ENCODE results near the gene SPSB3.

Gene SPSB3

DNA sequence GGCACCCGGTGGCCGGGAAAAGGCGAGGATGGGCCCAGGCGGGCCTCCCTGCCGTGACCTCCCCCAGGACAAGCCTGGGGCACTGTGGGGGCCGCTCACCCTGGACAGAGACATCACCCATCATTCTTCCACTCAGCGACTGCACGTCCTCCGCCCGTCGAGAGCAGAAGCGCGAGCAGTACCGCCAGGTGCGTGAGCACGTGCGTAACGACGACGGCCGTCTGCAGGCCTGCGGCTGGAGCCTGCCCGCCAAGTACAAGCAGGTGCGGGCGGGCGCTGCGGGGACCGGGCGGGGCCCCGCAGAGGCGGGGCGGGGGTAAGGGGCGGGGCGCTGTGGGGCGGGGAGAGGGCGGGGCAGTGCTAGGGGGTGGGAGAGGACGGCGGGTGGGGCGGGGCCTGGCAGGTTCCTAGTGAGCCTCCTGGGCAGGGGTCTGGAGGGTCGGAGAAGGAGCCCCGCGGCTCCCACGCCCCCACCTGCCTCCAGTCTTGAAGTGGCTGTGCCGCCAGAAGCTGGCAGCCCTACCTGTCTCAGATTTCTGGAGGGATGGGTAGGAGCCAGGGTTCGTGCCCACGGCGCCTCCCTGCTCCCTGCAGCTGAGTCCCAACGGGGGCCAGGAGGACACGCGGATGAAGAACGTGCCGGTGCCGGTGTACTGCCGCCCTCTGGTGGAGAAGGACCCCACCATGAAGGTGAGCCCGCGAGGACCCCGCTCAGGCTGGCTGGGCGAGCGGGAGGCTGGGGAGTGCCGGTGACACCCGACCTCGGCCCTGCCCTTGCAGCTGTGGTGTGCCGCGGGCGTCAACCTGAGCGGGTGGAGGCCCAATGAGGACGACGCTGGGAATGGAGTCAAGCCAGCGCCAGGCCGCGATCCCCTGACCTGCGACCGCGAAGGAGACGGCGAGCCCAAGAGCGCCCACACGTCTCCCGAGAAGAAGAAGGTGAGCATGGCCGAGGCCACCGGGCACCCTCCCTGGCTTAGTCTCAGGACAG, 18.6 kb downstream of the SPSB3 start:
- no peak for DNase-seq (ENCODE audit: low read depth)

DNA sequence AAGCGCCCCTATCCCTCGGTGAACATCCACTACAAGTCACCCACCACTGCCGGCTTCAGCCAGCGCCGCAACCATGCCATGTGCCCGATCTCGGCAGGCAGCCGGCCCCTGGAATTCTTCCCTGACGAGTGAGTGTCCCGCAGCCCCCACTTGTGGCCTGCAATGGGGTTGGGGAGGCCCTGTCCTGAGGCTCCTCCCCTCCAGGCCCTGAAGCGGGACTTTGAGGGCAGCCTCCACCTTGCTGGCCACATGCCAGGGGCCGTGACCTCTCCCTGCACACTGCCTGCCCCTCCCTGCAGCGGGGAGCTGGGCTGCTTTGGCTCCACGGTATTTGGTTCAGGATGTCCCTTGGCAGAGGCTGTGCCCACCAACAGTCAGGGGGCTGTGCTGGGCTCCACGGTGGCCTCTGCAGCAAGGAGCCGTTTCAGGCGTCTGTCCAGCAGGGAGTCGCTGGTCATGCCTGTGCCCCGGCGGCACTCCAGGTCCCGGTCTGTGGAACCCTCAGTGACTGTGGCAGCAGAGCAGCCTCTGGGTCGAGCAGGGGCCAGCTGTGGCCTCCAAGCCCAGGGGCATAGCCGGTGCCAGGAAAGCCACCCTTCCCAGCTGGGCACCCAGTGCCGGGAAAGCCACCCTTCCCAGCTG, 19.4 kb downstream of the SPSB3 start:
- no peak for DNase-seq (ENCODE audit: low read depth)

DNA sequence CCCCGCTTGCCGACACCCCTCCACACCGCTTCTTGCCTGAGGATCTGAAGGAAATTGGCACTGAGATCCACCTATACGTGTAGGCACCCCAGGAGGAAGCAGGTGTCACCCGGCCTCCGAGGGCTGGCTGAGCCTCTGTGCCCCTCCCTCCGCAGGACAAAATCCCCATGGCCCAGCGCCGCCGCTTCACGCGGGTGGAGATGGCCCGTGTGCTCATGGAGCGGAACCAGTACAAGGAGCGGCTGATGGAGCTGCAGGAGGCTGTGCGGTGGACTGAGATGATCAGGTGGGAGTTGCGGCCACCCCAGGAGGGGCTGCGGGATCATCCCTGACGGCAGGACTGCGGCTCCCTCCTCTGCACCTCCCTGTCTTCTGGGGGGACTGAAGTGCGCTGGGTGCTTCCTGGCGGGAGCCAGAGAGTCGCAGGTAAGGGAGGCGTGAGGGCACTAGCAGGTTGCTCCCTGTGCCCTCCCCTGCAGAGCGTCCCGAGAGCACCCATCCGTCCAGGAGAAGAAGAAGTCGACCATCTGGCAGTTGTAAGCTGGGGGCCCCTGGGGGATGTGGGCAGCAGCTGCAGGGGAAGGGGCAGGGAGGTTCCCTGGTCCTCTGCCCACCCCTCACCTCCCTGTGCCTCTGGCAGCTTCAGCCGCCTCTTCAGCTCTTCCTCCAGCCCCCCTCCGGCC, 20.0 kb downstream of the SPSB3 start:
- DNase-seq (ENCODE audit: low read depth): no peak

DNA sequence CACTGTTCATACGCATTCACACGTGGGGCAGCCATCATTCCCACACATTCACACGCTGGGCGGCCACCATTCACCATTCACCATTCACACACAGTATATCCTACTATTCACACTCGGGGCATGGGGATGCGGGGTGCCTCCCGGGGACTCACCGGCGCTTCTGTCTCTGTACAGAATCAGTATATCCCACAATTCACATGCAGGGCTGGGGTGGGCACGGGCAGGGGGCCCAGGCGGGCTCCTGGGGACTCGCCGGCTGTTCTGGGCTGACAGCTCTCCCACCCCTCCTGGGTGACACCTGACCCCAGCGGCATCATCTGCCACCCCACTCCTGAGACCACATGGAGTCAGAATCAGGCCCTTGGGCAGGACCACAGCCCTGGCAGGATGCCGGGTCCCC, 20.6 kb downstream of the SPSB3 start:
- no peak for DNase-seq (ENCODE audit: low read depth)

DNA sequence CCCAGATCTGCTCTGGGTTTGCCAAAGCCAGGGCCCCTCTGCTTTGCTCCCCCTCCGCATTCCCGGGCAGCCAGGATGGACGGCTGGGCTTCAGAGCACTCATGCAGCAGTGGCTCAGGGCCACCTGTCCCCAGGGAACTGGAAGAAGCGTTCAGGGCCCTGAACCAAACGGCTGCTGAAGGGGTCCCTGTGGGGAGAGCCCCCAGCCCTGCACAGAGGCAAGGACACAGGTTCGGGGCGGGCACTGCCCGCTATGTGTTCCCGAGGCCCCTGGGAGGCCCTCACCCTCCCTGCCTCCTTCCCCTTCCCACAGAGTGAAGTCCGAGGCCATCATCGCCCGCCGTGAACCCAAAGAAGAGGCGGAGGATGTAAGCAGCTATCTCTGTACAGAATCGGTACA, 21.5 kb downstream of the SPSB3 start:
- no peak for DNase-seq (ENCODE audit: low read depth)

DNA sequence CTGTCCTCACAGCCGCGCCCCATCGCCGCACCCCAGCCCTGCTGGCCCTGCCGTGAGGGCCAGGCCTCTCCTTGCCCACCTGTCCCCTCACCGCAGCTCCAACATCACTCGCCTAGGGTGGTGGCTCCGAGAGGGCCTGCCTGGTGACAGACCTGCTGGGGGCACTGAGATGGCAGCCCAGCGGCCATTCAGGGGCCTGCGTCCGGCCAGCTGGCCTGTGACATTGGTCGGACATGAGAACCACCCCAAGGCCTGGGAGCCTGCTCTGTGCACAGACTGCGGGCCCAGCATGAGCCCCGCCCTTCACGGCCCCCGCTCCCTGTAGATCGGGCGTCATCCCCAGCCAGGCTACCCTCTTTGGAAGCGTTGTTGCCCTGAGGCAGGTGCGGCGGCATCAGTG, 22.9 kb downstream of the SPSB3 start:
- no peak for DNase-seq (ENCODE audit: low read depth)

DNA sequence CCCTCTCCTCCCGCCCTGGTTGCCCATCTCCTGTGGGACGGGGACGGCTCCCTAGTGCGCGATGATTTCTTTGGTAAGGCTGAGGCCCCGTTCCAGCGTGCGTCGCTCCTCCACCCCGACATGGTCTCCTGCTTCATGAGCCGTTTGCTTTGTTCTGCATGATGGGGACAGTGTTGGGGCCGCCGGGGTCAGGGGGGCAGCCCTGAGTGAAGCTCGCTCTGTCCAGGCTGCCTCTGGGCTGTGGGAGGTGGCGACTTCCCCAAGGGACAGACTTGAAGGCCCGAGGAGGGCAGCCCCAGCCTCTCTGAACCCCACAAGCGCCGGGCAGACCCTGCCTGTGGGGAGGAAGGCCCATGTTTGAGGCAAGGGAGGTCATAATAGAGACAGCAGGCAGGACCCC, 23.4 kb downstream of the SPSB3 start:
- DNase-seq (ENCODE audit: low read depth): no peak

DNA sequence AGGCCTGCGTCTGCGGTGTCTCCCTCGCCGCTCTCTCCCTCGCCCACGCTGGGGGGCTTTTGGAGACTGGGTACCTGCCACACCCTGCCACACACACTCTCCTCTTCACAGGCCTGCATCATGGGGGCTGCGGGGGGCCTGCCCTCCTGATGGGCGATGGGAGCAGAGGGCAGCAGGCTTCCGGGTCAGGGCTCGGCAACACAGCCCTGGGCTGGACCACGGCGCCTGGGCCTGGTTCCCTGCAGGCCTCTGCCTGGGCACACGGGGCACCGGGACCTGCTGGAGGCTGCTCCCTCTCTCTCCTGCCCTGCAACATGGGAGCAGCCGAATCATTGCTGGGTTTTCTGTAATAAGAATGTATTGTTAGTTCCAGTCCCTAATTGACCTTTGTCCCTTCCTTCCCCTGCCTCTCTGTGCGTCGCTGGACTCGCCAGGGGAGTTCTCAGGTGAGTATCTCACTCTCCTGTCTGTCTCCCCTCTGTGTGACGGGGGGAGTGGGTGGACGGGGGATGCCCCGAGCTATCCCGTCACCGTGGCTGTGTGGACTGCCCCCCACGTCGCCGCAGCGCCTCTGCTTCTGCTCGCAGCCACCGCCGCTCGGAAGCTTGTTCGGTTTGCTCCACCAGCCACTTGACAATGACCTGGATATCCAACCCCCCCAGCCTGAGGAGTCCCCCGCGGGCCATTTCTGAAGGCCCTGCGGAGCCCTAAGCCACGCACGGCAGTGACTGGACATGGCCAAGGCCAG, 24.5 kb downstream of the SPSB3 start:
- DNase-seq (ENCODE audit: low read depth): no peak

DNA sequence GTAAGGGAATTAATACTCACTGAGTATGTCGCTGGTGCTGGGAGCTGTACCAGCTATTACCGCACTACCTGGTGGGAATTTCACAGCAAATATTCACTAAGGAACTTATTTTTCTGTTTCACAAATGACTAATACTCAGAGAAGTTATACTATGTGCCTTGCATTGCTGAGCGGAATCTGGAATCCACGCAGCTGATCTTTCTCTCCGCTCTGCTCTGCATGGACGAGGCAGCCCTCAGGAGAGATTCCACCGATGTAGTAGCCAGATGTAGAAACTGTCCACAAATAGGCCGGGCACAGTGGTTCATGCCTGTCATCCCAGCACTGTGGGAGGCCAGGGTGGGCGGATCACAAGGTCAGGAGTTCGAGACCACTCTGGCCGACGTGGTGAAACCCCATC, 28.2 kb downstream of the SPSB3 start:
- DNase-seq (ENCODE audit: low read depth): no peak

DNA sequence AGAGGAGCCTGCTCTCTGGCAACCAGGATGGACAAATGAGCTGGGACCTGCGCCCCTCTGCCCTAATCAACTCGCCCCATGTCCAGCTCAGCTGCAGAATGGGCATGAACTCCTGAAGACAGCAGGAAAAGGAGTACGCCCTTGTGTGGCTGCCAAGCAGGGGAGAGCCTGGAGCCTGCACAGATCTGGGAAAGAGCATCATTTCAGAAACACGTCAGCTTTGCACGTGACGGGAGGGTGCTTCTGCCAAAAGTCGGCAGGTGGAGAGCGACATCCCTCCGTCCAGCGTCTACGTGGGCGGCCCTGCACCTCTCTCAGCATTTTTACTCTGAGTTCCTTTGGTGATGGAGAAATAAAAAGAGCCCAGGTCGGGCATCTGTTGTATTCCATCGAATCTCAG, 29.5 kb downstream of the SPSB3 start:
- DNase-seq (ENCODE audit: low read depth): no peak

DNA sequence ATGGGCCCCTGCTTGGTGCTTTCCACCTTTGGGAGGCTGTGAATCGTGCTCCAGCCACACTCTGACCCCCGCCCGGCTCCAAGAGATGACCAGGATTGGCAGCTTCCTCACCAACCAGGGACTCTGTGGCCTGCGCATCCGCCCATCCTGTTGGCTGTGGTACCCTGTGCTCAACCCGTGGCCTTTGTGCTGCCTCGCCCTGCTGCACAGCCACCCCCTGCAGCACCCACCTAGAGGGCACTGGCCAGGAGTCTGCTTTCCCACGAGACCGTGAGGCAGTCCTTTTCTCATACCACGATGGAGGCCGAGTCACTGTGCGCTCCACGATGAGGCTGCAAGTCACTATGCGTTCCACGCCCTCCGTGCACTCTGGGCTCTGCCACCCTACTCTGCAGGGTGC, 30.4 kb downstream of the SPSB3 start:
- no peak for DNase-seq (ENCODE audit: low read depth)

DNA sequence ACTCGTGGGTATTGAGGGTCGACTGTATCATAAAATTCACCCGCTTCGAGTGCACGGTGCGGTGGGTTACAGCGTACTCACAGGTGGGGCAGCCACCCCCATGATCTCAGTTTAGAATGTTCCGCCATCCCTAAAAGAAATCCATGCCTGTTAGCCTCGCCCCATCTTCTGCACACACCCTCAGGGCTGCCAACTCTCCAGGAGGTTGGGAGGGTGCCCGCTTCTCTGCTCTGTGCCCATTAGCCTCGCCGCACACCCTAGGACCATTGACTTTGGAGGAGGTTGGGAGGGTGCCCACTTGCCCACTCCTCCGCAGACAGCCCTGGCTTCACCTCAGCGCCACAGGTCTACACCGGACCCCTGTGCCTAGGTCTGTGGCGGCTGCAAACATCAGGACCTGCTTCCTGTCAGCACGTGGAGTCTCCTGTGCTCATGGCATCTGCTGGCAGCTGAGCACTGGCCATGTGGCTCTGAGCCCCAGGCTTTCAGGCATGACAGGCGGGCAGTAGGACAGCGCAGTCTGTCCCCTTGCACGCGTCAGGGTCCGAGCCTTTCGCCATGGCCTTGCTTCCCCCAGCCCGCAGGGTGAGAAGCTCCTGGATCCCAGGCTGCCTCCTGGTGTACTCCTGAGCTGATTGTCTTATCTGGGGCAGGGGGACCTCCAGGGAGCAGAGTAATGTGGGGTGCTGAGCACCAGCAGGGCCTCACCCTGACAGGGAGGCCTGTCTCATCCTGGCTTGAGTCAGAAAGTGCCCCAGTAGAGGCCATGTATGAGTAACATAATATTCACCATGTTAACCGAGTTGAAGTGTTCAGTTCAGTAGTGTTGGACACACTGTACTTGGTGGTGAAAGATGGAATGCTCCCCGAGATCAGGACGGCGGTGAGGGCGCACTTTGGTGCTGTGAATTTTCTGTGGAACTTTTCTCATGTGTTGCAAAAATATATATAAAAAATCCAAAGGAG, 32.9 kb downstream of the SPSB3 start:
- DNase-seq (ENCODE audit: low read depth): no peak

DNA sequence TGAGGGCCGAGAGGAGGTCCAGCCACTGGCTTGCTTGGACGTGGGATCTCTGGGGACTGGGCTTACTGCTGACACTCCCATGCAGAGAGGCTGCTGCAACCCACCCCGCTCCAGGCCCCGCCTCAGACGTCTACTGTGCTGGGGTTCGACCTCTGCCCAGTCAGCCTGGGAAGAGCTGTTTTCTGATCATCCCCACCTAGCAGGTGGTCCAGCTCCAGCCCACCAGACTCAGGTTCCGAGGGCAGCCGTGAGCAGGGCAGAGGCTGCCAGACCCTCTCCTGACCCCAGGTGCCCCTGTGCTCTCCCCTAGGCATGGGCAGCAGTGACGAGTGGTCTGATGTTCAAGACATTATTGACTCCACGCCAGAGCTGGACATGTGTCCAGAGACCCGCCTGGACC, 34.4 kb downstream of the SPSB3 start:
- no peak for DNase-seq (ENCODE audit: low read depth)

DNA sequence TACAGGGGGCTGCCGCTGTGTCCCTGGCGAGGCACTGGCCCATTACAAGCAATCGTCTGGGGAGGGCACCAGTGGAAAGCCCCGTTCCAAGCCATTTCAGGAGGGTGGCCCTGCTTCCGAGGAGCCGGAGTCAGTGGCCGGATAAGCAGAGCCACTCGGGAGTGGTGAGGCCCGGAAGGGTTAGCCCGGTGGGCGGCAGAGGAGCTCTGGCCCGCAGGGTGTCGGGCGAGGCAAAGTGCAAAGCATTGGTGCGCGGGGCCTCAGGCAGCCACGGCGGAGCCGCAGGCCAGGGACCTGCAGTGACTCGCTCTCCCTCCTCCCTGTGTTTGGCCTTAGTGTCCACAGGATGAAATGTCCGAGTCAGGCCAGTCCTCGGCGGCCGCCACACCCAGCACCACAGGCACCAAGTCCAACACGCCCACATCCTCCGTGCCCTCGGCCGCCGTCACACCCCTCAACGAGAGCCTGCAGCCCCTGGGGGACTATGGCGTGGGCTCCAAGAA, 35.6 kb downstream of the SPSB3 start:
- DNase-seq (ENCODE audit: low read depth): no peak

DNA sequence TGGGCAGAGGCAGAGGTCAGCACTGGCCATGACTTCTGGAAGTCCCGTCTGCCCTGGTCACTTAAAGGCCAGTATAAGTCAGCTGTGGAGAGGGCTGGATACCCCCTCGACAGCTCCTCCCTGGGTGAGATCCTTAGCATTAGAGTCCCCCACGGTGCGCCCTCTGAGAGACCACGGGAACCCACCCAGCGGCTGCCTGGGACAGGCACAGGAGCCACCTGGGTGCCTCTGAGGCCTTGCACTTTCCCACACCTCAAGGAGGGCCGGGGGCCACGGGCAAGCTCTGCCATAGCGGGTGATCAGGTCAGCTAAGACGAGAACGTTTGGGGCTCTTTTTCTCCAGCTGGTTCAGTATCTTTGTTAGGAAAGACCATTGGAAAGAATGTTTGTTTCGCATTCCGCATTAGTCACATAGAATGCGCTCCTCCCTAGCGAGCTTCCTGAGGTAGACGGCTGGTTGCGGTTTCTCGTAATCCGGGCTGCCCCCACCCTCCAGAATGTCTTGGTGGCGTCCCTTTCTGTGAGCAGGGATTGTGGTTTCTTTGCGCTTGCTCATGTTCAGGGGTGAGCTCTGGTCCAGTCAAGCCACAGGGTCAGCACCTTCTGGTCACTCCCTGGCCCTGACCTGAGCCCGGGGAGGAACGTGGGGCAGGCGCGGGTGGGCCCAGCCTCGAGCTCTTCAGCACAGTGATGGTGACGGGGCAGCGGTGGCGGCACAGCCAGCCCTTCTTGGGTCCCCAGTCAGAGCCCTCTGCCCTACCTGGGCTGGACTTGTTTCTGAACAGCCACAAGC, 36.3 kb downstream of the SPSB3 start:
- DNase-seq (ENCODE audit: low read depth): no peak

DNA sequence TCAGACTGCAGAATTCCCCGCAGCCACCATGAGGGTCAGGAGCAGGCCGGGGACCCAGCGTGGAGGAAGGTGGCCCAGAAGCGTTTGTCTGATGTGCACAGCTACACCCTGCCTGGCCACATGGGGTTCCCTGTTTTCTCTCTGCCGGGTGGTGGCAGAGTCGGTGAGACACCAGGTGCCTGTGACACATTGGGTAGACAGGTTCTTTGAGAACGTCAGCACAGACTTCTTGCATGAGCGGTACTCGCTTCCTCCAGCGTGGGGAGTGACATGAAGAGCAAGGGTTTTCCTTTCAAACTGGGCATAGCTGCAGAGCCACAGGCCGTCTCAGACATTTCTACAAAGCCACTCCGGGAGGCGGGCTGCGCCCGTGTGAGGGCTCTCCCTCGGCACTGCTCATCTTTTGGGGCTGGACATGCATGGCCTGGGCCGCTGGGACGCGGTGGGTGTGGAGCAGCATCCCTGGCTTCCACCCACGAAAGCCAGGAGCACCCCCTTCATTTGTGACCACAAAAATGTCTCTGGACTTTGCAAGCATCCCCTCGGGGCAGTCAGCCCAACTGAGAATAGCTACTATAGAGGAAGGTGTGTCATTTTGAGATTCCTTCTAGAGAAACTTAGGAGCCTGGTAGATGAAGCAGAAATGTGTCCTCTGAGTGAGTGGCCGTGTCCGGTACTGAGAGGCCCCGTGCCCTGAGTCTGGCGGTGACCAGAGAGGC, 37.0 kb downstream of the SPSB3 start:
- peak; percentile 59 for DNase-seq (ENCODE audit: low read depth)

DNA sequence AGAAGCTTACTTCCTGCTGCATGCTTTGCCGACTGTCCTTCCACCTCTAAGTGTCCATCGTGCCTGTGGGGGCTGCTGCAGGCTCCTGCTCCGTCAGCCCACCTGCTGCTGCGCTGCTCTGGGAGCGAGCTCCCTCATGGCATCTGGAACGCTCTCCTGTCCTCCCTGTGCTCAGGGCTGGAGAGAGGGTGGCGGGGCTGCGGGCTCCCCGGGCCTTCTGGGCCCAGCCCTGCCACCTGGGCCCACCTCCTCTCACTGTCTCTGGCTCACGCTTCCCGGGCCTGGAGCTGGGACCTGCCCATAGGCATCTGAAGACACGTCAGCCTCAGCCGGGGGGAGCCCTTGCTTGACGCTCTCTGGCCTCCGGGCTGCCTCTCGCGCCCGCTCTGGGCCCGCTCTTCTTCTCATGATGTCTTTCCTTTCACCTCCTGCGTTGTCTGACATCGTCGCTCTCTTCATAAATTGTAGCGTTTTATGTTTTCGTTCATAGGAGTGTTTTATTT, 38.0 kb downstream of the SPSB3 start:
- DNase-seq (ENCODE audit: low read depth): no peak

DNA sequence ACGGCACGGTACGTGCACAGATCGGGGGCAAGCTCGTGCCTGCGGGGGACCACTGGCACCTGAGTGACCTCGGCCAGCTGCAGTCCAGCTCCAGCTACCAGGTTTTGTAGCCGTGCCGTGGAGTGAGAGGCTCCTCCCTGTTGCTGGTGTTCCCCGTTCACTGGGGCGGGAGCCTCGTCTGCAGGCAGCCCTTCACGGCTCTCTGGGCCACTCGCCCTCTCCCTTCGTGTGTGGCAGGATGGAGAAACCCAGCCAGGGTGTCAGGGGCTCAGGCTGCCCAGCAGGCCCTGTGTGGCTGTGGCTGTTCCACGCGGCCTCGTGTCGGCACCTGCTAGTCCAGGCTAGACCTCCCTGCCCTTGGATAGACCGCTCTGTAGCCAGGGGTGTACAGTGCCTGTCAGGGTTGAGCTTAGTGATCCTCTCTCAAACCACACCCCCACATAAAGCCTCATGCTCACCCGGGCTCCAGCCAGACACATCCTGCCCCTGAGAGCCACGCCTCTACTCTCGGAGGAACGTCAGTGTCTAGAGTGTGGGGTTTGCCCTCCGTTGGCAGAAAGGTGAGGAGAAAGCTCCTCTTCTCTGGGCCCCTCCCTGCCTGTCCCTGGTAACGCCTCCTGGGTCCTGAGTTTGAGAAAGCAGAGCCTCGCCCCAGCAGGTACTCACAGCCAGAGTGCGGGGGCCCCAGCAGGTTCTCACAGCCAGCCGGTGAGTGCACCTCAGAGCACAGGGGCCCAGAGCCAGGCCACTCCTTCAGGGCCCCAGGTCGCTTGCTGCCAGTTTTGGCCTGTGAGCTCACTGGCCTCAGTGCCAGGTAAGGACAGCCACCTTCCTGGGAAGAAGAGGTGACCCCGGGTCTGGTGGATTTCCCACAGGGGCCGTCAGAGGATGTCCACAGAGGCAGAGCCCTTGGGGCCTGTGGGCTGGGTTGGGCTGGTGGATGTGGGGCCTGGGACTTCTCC, 38.7 kb downstream of the SPSB3 start:
- no peak for DNase-seq (ENCODE audit: low read depth)

Measured in GM04504 (cell line).